Epithelial cell of esophagus (primary cell): ENCODE results near the gene CLIC3.

Source experiments
- DNase-seq: peaks from one replicate; pipeline ENCODE4 v3.0.0; 2010; ENCODE audit warnings: low read depth
- H3K4me3 ChIP-seq: 2 replicates; pipeline ENCODE4 v1.5.1; 2011; ENCODE audit warnings: mild to moderate bottlenecking, low read length, control low read depth
- TF ChIP-seq, protein P1 (sequence below): IDR thresholded peaks from 2 replicates; pipeline ENCODE4 v1.5.1; 2011; ENCODE audit warnings: low read depth, mild to moderate bottlenecking, low read length, control low read depth, inconsistent platforms; ENCODE audit not compliant: insufficient read depth; ENCODE audit errors: missing control alignments

Gene CLIC3

GRCh38 chr9:136946228-136947027 is 49.9 kb downstream of the CLIC3 start:
- H3K4me3 ChIP-seq, result no peak overlapping the region
- TF ChIP-seq, protein P1, sequence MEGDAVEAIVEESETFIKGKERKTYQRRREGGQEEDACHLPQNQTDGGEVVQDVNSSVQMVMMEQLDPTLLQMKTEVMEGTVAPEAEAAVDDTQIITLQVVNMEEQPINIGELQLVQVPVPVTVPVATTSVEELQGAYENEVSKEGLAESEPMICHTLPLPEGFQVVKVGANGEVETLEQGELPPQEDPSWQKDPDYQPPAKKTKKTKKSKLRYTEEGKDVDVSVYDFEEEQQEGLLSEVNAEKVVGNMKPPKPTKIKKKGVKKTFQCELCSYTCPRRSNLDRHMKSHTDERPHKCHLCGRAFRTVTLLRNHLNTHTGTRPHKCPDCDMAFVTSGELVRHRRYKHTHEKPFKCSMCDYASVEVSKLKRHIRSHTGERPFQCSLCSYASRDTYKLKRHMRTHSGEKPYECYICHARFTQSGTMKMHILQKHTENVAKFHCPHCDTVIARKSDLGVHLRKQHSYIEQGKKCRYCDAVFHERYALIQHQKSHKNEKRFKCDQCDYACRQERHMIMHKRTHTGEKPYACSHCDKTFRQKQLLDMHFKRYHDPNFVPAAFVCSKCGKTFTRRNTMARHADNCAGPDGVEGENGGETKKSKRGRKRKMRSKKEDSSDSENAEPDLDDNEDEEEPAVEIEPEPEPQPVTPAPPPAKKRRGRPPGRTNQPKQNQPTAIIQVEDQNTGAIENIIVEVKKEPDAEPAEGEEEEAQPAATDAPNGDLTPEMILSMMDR, result no peak
- no peak for DNase-seq

- TF ChIP-seq, protein P1, result no peak
- DNase-seq, result no peak
- no peak overlapping the region for H3K4me3 ChIP-seq
These were observed 50.8 kb downstream of the CLIC3 start for GRCh38 chr9:136945333-136946227.
